NCI-H748 treated with DMSO at 0.1 percent for 48 hours (cell line): ENCODE results near the gene SPARC.

Experiments used
- DNase-seq: peaks from one replicate; lab custom pipeline; 2025; lab: John Stamatoyannopoulos, UW

Gene SPARC

DNA sequence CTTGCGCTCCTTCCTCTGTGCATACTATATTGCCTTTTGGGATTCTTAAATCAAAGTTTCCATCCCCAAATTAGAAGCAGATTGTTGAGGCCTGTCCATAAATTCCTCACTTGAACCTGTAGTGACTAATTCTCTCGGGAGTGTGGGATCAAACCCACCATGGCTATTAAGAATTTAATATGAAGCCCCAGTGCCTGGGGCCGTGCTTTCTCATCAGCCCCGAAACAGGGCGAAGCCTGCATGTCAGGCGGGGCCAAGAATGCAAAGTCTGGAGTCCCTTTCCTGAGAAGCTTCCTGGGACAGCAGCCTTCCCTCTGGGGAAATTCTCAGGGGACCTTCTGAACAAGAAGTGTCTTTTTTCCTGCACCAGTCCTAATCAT lies 66.3 kb downstream of the SPARC start:
- DNase-seq = no peak

DNA sequence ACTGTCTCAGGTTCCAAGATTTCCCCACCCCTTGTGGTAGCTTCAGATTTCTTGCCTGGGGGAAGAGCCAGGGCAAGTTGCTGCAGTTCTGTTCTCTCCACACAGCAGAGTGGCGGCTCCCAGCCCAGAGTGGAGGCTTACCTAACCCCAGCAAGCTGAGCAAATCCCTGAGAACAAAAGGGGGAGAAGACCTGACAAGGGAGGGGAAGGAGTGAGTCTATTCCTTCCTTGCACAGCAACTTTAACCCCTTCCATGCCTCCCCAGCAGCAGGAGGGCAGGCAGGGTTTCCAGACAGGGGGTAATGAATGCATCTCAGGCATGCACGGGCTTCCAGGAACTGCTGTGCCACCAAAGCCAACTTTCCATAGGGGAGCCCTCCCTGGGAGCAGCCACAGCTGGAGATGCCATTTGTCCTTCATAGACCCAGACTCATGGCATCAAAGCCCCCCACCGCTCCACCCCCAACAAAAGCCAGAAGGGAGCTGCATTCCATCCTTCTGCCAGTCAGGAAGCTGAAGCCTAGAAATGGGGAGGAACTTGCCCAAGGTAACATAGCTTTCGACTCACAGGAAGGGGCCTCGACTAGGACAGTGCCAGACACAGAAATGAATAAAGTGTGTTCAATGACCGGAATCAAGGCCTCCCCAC lies 66.8 kb downstream of the SPARC start:
- no peak for DNase-seq

DNA sequence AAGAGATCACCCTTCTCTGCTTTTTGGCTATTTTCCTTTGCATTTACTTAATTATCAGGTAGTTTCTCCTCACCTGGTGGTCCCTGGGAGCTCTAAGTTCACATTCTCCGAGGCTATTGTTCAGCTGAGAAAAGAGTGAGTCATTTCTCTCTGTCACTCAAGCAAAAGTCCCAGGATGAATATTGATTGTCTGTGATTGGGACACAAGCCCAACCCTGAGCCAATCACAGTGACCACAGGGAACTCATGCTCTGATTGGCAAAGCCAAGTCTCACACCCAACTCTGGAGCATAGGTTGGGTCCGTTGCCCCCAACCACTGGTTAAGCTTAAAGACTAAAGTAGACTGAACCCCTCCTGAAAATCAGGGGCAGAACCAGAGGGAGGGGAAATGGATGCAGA lies 67.8 kb downstream of the SPARC start:
- no peak for DNase-seq

DNA sequence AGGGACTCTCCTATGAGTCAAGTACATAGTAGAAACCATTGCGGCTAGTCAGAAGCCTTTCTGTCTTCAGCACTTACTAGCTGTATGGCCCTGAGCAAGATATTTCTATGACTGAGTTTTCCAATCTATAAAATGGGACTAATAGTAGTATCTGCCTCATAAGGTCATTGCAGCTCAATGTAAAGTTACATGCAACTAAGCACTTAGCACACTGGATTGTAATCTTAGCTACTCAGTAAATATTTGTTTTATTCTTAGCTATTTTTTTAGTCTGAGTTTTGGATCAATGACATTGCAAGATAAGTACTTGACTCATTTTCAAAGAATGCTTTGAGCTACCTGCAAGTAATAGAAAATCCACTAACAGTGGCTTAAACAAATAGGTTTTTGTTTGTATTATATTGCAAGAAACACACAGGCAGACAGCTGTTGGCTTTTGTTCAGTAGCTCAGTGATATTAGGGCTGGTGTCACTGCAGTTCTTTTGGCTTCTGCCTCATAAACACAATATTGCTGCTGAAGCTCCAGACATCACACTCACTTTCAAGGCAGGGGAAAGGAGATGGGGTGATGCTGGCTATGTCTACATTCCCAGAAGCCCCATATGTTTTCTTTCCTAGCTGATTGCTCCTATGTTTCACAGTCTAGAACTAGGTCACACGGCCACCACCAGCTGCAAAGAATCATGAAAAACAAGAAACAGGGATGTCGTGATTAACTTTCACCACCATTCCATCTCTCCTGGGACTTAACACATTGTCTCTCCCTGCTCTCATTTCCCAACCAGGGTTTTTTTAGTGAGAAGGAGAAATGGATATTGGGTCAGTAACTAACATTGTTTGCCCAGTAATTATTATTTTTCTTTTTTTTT lies 68.6 kb downstream of the SPARC start:
- no peak for DNase-seq

DNA sequence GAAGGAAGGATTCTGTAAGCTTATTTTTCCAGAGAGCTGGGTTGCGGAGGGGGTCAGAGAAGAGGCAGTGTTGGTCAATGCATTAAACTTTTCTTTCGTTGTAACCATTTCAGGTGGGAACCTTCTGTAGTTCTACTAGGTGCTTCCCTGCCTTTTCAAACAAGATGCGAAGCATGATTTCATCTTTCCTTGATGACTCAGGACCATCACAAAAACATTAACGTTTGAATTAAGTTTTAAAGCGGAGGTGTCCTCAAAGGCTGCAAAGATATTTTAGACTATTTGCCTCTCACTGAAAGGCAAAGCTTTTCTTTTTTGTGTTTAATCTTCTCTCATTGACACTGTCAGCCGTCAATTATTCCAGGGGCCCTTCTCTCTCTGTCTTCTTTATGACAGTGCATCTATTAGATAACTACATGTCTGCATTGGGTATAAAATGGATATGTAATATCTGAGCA lies 69.3 kb downstream of the SPARC start:
- no peak for DNase-seq

DNA sequence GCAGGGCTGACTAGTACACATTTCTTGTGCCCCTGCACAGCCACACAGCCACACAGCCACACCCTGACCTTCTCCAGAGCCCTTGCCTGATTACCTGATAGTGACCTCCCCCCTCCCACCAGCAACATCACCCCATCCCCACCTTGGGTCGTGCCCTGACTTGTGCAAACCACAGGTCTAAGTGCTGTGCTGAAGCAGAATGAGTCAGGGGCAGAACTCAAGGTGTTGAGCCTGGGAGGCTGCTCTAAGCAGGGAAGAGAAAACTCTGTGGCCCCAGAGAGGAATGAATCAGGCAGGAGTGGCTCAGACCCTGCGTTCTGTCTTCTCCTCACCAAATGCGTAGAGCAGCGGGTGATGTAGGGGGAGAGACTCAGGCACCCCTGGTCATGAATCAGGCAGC lies 71.3 kb downstream of the SPARC start:
- DNase-seq = no peak

DNA sequence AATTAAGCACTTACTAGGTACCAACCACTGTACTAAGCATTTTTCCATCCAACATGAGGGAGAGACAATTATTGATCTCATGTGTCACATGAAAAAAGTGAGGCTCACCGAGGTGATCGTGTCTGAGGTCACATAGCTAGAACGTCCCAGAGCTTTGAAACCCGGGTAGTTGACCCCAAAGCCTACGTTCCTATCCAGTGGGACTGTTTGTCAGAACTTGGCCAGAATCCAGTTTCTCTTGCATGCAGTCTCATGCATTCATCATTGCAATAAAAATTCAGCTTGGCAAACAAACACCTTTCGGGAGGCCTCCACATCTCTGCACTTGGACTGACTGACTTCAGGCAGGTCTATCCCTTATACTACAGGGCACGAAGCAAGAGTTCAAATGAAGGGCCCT lies 72.2 kb downstream of the SPARC start:
- no peak for DNase-seq

DNA sequence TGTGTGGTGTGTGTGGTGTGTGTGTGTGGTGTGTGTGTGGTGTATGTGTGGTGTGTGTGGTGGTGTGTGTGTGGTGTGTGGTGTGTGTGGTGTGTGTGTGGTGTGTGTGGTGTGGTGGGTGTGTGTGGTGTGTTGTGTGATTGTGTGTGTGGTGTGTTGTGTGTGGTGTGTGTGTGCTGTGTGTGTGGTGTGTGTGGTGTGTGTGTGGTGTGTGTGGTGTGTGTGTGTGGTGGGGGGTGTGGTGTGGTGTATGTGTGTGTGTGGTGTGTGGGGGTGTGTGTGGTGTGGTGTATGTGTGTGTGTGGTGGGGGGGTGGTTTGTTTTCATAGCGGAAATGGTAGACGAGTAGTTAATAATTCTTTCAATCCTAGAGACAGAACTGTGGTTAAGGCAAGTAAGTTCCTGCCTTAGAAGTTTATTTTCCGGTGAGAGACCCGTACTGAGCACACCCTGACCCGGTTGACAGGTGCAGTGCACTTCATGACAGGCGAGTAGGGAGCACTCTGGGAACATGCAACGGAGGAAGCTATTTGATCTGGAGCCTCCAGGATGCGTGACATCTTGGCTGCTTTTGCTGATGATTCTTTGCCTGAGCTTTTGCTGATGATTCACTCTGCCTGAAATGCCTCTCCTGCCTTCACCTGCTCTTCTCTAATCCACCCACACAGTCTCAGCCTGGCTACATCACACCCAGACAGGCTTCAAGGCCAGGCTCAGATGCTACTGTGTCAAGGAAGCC lies 73.9 kb downstream of the SPARC start:
- no peak for DNase-seq

DNA sequence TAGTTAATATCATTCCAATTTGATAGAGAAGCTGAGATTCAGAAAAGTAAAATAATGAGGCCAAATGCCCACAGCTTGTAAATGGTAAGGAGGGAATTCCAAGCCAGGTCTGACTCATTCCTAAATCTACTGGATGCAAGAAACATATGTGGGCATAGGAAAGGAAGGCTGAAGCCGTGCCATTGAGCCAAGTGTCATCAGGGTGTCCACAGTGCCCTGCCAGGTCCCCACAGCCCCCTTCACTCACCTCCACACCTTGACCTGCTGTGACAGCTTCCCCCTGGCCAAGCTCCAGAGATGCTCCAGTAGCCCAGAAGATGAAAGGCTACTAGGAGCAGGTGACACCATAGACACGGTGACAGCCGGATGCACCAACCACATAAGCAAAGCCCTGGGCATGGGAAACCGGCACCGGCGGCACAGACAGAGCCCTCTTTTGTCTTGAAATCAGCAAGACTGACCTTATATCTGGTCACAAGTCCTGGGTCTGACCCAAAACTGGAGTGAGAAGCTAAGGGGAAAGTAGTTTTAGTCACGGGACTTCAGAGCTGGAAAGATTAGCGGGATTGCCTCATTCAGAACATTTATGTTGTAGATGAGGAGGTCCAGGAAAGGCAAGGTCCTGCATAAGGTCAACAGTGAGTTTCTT lies 75.5 kb downstream of the SPARC start:
- DNase-seq = no peak
